Large intestine (tissue), 1 donor: ENCODE measurements around the gene HNF1B. TPM values are rescaled to one million over a fixed set of nuclear protein-coding genes. Genes with fewer than 3 reads are reported as not detected.

Experiments
- polyA plus RNA-seq: library from polyadenylated mRNA; unstranded; fragments of 120-200 nt; gene quantifications from one replicate; pipeline ENCODE4 v1.2.1, GENCODE V29; 2013

The HNF1B gene
- polyA plus RNA-seq, 1 donor, result 21.5 TPM

Other genes starting within 250 kb of the HNF1B start
- 33.2 TPM for gene SYNRG, start 135.6 kb downstream of the HNF1B start, polyA plus RNA-seq
- gene DDX52, start 101.6 kb downstream of the HNF1B start, polyA plus RNA-seq, result 28.9 TPM
- 0.96 TPM for gene TBC1D3K, start 179.4 kb upstream of the HNF1B start, polyA plus RNA-seq
- 18.9 TPM for gene TBC1D3L, start 244.0 kb upstream of the HNF1B start, polyA plus RNA-seq